ENCODE results near the gene ACTR3C.

The ACTR3C gene

DNA sequence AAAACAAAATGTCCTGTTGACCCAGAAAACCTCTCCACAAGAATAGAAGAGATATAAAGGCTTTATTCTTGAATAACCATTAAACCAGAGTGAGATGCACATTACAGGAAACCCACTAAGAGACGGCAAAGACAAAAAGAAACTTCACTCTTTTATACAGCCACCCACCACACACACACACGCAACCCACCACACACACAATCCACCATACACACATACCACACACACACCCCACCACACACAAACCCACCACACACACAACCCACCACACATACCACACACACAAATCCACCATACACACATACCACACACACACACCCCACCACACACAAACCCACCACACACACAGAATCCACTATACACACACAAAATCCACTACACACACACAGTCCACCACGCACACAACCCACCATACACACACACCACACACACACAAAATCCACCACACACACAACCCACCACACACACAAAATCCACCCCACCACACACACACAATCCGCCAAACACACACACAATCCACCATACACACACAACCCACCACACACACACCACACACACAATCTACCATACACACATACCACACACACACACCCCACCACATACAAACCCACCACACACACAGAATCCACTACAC lies 35.8 kb upstream of the ACTR3C start:
- no peak for DNase-seq

DNA sequence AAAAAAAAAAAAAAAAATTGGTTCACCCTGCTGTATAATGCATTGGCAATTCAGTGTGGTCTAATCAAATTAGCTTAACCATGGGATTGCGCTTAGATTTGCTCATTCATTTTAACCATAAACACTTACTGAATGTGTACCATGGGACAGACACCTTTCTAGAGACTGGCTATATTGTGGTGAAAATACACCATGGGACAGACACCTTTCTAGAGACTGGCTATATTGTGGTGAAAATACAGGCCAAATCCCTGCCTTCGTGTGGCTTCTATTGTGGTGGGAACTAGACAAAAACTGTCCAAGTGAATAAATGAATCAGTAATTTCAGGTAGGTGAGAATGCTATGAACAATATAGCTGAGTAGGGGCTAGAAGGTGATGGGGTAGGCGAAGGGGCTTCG lies 35.1 kb upstream of the ACTR3C start:
- no peak for DNase-seq

DNA sequence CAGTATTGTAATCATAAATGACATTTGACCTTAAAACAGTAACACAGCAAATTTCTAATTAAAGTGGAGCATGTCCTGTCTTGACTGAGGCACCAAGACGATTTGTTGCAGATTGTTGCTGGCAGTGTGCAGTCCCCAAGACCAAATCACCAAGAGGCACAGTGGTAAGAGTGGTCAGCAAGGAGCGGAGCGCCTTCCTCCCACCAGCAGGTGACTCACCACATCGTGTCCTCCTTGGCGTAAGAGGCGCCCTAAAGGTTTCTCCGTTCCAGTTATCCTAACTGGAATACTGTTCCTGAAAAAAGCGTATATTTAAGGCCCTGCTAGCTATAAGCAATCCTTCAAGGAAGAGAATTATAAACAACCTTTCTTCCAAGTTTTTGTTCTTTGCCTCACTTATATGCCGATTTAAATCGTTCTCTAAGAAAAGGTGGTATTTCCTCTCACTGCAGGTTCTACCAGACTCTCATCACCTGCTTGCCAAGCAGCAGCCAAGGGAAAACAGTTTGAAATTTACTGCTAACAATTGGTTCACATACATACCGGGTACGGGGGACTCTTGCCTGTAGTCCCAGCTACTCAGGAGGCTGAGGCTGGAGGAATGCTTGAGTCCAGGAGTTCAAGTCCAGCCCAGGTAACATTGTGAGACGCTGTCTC lies 34.6 kb upstream of the ACTR3C start:
- no peak for DNase-seq

DNA sequence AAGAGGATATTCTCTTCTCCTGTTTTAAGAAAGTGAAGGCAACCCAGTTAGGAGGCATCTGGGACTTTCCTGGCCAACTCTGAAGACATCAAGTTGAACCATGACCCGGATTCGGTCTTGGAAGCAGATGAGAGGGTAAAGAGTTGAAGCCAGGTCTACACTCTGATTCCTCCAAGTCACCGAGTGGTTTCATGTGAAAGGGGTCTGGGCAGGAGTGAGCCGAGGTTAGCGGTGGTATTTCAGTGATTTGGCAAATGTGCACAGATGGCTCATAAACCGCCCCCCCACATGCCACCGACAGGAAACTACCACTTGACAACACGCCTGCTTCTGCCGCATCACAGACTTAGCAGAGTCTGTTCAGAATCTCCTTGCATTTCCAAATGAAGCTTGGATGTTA lies 33.9 kb upstream of the ACTR3C start:
- no peak for DNase-seq

DNA sequence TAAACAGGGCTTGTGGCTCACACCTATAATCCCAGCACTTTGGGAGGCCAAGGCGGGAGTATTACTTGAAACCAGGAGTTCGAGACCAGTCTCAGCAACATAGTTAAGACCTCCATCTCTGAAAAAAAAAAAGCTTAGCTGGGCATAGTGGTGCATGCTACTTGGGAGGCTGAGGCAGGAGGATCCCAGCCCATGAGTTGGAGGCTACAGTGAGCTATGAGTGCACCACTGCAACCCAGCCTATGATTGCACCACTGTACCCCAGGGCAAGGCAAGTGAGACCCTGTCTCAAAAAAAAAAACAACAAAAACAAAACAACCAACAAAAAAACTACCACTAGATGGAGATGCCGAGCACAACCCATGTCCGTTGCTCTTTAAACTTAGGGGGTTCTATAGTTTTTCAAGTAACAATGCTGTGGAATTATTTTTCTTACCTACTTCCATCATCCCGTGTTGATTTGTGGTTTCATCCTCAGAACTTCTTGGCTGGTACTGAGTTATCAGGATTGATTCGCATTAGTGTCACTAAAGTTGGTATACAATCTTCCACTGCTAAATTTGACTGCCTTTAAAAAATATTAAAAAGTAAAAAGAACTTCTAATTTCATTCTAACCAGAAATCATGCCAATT lies 33.0 kb upstream of the ACTR3C start:
- peak; percentile 24 for DNase-seq

DNA sequence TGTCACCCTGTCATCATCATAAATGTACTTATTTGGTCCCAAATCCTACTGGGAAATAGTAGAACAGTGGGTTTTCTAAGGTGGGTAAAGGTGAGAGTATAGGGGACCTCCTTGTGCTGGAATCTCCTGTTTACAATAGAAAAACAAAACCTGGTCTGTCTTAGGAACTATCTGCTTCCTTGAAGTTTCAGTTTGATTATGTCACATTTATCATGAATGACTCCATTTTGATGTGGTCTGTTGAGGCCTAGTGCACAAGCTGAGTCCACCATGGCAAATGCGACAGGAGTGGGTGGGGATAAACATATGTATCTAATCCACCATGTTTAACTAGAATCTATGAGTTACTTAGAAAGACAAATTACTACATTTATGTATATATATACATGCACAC lies 32.3 kb upstream of the ACTR3C start:
- DNase-seq = no peak

DNA sequence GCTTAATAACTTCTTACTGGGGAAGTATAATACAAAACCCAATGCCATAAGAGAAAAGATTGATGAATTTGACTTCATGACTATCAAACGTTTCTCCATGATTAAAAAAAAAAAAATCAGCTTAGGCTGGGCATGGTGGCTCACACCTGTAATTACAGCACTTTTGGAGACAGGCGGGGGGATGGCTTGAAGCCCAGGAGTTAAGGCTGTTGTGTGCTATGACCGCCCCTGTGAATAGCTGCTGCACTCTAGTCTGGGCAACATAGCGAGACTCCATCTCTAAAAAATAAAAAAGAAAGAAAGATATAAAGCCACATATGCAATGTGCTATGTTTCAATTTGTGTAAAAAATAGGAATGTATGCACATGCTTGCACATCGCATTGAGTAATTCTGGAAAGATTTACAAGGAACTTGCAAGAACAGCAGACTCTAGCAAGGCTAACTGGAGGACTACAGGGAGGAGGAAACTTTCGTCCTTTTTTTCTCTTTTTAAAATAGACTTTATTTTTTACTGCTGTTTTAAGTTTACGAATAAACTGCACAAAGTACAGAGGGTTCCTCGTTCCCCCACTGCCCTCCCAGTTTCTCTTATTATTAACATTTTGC lies 28.3 kb upstream of the ACTR3C start:
- DNase-seq = no peak

DNA sequence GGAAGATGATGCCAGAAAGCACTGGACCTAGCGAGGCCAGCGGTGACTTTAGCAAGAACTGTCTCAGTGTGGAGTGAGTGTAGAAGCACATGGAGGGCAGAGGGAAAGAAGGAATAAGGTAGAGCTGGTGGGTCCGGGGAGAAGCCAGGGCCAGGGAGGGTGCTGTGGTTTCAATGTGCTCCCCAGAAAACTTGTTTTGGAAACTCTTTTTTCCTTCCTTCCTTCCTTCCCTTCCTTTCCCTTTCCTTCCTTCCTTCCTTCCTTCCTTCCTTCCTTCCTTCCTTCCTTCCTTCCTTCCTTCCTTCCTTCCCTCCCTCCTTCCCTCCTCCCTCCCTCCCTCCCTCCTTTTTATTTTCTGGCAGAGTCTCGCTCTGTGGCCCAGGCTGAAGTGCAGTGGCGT lies 23.6 kb upstream of the ACTR3C start:
- DNase-seq = no peak

DNA sequence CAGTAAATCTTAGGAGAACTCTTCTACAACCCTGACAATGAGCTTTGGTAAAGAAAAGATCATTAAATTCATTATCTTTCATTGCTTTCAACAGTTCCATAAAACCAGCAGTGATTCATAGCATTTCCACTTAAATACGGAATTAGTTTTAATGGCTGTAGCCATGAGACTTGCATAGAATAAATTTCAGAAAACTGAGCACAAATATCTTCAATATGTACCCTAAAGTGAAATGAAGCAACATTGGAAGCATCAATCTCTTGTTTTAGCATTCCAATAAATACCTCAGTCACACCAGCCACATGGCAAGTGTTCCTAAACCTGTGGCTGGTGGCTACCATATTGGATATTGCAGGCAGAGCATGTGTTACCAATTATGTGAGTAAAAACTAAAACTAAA lies 21.7 kb upstream of the ACTR3C start:
- no peak for DNase-seq

DNA sequence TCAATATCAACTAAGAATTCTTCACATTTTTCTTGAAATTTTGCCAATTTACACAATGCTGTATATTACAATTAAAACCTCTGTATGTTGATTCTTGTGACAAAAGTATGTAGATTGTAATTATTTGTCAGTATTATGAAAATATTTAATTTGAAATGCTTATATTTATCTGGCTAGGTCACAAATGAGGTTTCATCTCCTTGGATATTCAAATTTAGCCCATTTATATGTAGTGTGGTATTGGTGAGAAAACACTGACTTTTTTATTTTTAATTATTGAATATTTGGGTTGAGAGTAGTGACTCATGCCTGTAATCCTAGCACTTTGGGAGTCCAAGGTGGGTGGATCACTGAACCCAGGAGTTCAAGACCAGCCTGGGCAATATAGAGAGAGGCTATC lies 21.0 kb upstream of the ACTR3C start:
- DNase-seq = no peak

DNA sequence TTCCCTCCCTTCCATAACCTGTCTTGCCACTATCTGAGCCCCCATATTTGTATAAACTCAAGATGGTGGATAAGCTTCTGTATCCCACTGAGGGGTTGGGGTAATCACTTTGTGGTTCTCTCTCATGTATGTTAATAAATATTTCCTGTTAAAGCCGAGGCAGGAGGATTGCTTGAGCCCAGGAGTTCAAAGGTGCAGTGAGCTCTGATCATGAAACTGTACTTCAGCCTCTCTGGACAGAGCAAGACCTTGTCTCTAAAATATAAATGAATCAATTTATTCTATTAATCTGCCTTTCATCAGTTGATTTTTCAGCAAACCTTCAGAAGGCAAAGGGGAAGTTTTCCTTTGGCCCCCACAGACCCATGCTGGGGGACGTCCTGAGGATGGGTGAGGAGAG lies 19.9 kb upstream of the ACTR3C start:
- DNase-seq = no peak

DNA sequence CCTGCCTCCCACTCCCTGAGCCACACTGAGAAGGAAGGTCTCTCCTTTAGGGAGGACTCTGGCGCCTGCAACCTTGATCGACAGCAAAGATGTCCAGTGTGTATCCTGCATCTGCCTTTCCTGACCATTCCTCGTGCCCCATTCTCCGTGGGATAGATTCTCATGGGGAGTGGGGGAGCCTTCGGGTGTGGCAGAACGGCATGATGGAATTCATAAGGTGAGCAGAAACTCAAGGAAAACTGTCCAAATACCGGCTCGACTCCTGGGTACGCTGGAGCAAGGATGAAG lies 18.7 kb upstream of the ACTR3C start:
- DNase-seq = no peak

DNA sequence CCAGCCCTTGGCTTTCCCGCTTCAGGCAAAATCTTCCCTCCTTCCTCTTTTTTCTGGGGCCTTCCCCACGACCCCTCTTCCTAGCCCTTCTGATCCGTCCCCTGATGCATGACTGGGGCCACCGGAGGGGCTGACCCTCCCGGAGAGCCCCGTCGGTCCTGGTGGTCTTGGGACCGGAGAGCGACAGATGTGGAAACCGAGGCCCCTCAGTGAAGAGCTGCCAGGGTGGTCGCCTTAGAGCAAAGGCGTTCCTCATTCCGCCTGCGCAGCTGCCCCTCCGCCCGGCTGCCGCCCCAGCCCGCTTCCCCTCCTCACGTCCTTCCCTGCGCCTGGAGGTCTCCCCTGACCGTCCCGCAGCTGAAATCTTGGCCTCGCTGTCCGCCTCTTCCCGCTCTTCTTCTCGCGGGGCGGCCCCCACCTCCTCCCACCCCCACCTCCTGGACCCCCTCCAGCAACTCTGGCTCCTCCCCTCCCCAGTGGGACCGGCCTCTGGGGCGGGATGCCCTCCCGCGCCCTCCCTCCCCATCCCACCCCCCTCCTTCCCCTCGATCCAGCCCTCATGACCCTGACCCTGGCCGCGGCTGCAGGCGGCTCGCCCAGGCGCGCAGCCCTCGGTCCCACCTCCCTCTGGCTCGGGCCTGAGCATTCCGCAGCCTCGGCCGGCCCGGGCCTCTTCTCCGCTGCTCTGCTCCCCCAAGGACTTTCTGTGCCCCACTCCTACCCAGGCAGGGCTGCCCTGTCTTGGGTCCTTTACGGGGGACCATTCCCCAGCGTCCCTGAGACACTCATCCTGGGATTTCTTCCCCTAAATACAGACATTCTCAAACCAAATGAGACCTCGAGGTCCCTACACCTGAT lies 18.1 kb upstream of the ACTR3C start, which contains the start of gene RARRES2:
Gene RARRES2 (minus strand): TSS at position 367 of the 858 bp plus-strand sequence. CDS start 1,020 bp downstream, outside the sequence.
- no peak for DNase-seq

DNA sequence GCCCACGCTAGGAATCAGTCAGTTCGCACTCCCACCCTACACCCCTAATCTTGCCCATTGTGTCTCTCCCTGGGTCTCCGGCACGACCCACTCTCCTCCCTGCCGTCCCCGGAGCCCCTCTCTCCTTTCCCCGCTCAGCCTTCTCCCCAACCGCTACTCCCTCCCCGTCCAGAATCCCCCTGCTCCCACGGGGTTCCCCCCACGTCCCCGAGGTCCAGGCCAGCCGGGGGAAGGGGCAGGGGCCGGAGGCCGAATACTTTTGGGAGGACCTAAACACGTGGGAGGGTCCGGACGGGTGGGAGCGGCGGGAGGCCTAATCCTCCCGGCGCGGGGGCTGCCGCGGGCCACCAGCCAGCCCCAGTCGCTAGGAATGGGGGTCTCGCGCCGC lies 17.5 kb upstream of the ACTR3C start:
- no peak for DNase-seq

DNA sequence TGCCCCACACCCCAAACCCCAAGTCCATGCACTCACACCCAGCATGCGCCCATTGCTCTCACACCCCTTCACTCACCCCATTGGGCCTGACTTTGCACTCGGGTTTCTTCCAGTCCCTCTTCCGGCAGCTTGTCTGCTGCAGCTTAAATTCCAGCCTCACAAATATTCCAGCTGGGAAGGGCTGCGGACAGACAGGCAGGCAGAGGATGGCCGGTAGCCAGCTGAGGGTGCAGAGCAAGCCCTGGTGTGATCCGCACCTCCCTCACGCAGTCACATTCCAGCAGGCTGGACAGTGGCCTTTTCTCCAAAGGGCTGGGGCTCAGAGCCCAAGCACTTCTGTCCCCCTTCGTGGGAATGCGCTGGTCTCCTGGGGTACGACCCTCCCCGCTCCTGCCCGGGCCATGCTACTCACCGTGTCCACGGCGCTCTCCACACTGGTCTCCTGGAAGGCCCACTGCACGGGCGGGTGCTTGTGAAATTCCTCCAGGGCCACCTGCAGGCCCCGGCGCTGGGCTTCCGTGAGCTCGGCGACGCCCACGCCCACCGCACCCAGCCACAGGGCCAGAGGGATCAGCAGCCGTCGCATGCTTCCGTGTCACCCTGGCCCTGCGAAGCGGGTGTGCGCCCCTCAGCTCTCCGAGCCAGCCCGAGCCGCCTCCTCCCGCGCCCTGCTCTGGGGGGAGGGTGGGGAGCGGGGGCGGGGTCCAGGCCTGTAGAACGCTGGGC lies 16.8 kb upstream of the ACTR3C start:
- peak; percentile 73 for DNase-seq

DNA sequence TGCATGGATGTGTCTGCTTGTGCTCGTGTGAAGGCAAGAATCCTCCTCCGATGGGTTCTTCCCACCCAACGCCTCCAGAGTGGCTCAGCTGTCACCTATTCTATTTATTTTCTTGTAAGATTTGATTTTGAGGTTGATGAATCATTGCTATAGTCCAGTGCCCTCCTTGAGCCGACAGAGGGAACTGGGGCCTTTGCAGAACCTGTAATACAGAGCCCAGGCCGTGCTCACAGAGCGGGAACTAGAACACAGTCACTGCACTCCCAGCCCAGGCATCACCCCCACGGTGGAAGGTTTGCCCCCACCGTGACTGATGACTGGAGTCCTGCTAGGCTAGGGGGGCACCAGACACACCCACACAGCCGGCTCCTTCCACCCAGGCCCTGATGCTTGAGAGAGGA lies 16.1 kb upstream of the ACTR3C start:
- peak; percentile 93 for DNase-seq

DNA sequence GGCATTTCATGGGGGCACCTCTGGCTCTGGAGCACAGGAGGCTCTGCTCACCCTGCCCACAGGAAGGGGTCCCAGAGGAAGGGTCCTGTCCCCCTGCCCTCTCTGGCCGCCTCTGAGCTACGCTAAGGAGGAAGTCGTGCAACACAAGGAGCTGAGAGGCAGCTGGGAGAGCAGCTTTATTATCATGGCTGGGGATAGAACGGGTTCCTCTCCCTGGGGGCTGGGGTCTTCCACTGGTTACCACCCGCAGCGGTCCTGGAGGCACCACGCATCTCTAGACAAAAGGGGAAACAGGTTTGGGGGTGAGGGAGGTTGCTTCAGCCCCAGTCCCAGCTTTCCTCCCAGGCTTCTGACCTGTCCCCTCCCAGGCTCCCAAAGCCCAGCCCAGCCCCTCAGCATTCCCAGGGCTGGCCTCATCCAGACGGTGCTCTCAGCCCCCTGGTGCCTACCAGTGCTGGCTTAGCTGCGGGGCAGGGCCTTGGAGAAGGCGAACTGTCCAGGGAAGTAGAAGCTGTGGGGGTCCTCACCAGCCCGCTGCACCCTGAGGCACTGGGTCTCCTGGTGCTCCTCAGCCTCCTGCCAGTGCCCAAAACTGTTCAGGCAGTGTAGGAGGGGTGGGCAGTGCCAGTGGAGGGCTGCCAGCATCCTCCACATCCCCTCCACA lies 15.0 kb upstream of the ACTR3C start:
- no peak for DNase-seq

DNA sequence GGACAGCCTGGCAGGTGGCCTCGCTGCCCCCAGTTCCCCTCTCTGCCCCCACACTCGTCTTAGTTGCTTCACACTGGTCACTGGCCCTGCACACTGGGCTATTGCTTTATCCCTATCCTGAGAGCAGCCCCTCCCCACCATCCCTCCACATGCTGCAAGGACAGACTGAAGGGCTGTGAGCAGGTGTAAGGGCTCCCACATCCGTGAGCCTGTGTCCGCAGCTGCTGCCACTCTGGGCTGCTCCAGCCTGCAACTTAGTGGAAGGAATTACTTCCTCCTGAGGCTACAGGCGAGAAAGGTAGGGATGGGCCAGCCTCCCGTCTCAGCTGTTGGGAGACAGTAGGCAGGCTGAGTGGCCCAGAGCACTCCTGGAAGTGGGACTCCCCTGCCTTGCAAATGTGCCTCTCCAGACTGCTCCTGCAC lies 14.3 kb upstream of the ACTR3C start:
- DNase-seq = no peak

DNA sequence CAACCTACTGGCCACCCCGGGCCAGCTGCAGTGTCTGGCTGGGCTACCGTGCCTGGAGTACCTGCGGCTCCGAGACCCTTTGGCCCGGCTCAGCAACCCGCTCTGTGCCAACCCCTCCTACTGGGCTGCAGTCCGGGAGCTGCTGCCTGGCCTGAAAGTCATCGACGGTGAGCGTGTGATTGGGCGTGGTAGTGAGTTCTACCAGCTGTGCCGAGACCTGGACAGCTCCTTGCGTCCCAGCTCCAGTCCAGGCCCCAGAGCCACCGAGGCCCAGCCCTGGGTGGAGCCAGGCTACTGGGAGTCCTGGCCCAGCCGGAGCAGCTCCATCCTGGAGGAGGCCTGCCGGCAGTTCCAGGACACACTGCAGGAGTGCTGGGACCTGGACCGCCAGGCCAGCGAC lies 13.8 kb upstream of the ACTR3C start:
- no peak for DNase-seq

DNA sequence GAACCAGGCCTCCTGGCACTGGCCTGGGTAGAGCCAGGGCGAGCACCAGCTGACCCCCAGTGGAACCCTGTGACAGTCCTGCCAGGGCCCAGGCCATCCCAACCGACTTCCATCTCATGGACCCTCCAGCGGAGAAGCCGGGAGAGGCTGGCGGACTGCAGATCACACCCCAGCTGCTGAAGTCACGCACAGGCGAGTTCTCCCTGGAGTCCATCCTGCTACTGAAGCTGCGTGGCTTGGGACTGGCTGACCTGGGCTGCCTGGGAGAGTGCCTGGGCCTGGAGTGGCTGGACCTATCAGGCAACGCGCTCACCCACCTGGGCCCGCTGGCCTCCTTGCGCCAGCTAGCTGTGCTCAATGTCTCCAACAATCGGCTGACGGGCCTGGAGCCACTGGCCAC lies 13.4 kb upstream of the ACTR3C start:
- DNase-seq = no peak

DNA sequence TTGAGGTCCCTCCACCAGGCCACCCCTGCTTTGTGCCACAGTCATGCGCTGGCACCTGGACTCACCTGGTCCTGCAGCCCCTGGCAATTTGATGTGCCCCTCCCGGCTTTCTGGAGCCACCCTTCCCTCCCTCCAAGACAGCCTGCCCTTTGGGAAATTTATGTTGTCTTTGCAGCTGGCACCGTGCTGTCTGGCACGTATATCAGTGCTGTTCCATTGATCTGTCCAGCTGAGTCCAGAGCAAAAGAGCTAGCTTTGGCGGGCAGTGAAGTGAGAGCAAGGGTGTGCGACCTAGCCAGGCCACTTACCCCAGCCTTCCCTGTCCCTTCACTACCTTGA lies 12.4 kb upstream of the ACTR3C start:
- no peak for DNase-seq

DNA sequence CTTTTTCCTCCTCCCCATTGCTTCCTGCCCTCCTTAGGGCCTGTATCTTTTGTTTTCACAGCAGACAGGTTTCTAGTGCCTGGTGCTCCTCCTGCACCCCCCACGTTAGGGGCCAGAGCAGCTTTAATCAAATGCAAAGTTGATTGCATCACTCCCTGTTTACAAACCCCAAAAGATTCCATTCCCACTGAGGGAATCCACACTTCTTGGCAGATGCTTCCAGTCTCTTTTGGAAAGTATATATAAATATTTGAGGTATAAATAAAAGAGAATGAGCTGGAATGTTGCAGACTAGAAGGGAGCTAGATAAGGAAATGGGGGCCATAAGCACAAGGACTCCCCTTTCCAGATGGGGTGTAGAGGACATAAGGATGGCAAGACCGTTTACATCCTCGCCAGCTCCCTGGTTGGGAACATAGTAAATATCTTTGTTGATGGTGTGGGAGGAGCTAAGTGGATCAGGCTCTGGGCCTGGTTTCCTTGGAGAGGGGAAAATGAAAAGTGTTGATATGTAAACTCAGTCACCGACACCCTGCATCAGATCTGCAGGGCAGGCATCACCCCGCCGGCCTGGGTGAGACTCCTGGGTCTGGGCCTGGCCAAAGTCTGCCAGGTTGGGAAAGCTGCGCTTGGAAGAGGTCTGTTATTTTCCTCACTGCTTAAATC lies 11.9 kb upstream of the ACTR3C start:
- no peak for DNase-seq

Measured in kidney glomerular epithelial cell (primary cell).